Ureter (tissue), 1 donor: Measurements from ENCODE around the gene CHRD. TPM values are rescaled to one million over a fixed set of nuclear protein-coding genes. Genes with fewer than 3 reads are reported as not detected.

Experiments
- DNase-seq: peaks from one replicate; pipeline ENCODE4 v3.0.0-alpha.2; 2020; ENCODE audit warnings: low spot score
- total RNA-seq: library from RNA; stranded (reverse); gene quantifications from one replicate; pipeline ENCODE4 v1.2.4, GENCODE V29; 2023
- donor health status: DM: yes; HTN: yes; CAD: no.

The CHRD gene
- total RNA-seq, 1 donor from 2014 or later: 16.8 TPM

GRCh38 chr3:184346480-184347190 is 33.2 kb upstream of the CHRD start:
- DNase-seq: no peak

GRCh38 chr3:184347321-184348056 is 32.4 kb upstream of the CHRD start:
- no peak for DNase-seq

- DNase-seq: no peak
Observed at GRCh38 chr3:184348057-184348382, 31.8 kb upstream of the CHRD start.

GRCh38 chr3:184349563-184350470 is 30.0 kb upstream of the CHRD start:
- no peak for DNase-seq

GRCh38 chr3:184350618-184351017 is 29.2 kb upstream of the CHRD start:
- no peak for DNase-seq

- DNase-seq: no peak
Observed at GRCh38 chr3:184351511-184352148, 28.2 kb upstream of the CHRD start.

- no peak for DNase-seq
Observed at GRCh38 chr3:184352149-184352785, 27.6 kb upstream of the CHRD start.

- no peak for DNase-seq
Observed at GRCh38 chr3:184352897-184353545, 26.8 kb upstream of the CHRD start.

- no peak for DNase-seq
Observed at GRCh38 chr3:184353546-184353941, 26.3 kb upstream of the CHRD start.

GRCh38 chr3:184354121-184354728 is 25.6 kb upstream of the CHRD start:
- no peak for DNase-seq

GRCh38 chr3:184354754-184355153 is 25.1 kb upstream of the CHRD start:
- no peak for DNase-seq

- no peak for DNase-seq
Observed at GRCh38 chr3:184355261-184356040, 24.4 kb upstream of the CHRD start.

GRCh38 chr3:184357248-184358123 is 22.4 kb upstream of the CHRD start:
- DNase-seq: no peak

GRCh38 chr3:184358124-184358767 is 21.6 kb upstream of the CHRD start:
- DNase-seq: no peak

GRCh38 chr3:184358921-184359350 is 20.9 kb upstream of the CHRD start:
- no peak for DNase-seq

- no peak for DNase-seq
Observed at GRCh38 chr3:184359610-184360009, 20.2 kb upstream of the CHRD start.

GRCh38 chr3:184360070-184360928 is 19.6 kb upstream of the CHRD start:
- DNase-seq: no peak
